HG03108 (cell line): ENCODE measurements around the gene BPIFB2.

ENCODE experiments used
- ATAC-seq: cut with Tn5 transposase; IDR thresholded peaks from one replicate; pipeline ENCODE4 v1.9.1; 2021; ENCODE audit warnings: moderate library complexity; ENCODE audit not compliant: unreplicated experiment

Gene BPIFB2

GRCh38 chr20:32984196-32984595 lies 23.3 kb upstream of the BPIFB2 start:
- no peak for ATAC-seq

DNA sequence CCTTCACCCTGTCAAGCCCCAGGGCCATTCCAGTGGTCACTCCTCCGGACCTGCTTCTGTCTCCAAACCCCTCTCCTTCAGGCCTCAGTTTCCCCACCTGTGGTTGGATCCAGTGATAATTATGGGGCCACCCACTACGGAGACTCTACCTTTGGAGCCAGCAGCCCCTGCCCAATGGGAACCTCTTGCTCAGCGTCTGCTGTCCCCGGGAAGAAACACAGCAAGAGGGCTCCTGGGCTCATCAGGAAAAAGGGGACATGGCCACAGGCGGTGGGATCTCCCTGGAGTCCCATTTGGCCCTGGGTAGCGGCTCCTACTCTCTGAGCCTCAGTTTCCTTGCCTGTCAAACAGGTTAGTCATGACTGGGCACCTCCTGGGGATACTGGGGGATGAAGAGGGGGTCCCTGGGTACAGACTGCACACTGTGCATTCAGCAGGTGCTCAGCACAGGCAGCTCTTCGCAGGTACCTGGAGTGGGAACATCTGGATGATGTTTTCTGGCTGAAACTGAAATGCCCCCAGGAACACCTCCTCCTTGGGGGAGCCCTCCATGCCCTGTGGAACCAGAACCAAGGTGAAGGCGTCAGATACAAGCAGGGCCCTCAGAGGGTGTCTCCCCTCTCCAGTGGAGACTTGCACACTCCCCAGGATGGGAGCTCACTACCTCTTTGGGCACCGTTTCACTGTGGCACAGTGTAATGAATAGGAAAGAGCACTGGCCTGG lies 22.7 kb upstream of the BPIFB2 start:
- no peak for ATAC-seq

DNA sequence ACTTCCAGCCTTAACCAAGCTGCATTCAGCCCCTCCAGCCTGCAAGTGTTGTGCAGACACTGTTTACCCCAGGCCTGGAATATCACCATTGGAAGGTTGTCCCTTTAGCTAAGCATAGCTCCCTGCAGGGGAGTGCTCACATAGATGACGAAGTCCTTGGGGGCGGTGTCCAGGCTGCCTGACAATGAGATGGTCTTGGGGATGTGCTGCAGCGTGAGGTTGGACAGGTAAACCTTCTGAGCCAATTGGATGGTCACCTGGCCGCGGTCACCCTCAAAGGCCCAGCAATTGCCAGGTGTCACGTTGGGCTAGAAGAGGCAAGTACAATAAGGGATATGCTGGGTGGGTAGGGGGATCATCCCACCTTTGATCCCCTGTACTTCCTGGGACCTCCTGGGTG lies 21.9 kb upstream of the BPIFB2 start:
- ATAC-seq, result no peak

DNA sequence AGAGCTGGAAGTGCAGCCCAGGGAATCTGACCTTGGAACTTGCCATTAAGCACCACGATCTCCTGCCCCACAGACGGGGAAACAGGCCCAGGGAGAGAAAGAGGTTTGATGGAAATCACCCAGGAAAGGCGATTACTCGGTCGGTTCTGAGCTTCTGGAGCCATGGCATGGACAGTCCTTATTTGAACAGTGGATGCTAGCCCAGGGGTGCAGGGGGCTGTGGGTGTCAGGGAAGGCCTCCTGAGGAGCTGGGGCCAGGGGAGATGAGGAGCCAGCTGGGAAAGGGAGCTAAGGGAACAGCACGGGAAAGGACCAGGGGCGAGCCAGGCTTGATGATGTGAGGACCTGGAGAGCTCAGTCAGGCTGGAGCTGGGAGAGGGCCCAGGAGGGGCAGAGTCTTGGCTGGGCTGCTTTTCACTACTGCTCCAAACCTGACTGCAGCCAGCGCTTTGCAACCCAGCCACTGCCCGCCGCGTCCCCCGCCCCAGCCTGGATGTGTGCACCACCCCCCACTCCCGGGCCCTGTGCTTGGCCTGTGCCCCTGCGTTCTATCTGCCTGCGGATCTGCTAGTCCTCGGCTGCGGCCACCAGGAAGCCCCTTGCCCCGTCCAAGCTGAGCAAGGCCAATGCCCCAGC lies 21.1 kb upstream of the BPIFB2 start:
- ATAC-seq, result no peak

GRCh38 chr20:32987044-32987825 lies 20.3 kb upstream of the BPIFB2 start:
- ATAC-seq, result no peak

DNA sequence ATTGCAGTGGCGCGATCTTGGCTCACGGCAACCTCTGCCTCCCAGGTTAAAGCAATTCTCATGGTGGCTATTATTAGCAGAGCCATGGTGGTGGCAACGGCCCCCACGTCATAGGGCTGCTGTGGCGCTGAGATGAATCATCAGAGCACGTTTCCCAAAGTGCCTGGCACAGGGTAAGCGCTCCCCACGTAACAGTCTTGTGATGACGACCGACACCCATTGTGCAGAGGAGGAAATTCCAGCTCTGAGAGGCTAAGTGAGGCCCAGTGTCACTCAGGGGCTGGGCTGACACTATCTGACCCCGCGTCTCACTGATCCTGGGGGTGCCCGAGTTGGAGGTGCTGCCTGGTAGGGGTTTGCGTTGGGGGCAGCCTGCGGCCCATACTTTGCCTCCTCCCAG lies 19.5 kb upstream of the BPIFB2 start:
- no peak for ATAC-seq

- ATAC-seq, result no peak
These were observed 17.8 kb upstream of the BPIFB2 start for GRCh38 chr20:32989507-32990283.

DNA sequence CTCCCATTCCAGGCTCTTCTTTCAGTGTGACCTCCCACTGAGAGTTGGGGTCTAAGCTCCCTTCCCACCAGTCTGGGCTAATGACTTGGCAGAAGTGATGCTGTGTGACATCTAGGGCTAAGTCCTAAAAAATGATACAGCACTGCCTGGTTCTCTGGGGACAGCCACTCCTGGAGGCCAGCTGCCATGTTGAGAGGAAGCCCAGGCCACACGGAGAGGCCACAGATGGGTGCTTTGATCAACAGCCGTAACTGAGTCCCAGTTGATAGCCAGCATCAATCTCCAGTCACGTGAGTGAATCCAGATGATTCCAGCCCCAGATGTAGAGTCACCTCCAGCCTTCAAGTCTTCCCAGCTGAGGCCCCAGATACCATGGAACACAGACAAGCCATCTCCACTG lies 17.1 kb upstream of the BPIFB2 start:
- ATAC-seq, result no peak

- ATAC-seq, result no peak
These were observed 16.1 kb upstream of the BPIFB2 start for GRCh38 chr20:32991383-32991782.

DNA sequence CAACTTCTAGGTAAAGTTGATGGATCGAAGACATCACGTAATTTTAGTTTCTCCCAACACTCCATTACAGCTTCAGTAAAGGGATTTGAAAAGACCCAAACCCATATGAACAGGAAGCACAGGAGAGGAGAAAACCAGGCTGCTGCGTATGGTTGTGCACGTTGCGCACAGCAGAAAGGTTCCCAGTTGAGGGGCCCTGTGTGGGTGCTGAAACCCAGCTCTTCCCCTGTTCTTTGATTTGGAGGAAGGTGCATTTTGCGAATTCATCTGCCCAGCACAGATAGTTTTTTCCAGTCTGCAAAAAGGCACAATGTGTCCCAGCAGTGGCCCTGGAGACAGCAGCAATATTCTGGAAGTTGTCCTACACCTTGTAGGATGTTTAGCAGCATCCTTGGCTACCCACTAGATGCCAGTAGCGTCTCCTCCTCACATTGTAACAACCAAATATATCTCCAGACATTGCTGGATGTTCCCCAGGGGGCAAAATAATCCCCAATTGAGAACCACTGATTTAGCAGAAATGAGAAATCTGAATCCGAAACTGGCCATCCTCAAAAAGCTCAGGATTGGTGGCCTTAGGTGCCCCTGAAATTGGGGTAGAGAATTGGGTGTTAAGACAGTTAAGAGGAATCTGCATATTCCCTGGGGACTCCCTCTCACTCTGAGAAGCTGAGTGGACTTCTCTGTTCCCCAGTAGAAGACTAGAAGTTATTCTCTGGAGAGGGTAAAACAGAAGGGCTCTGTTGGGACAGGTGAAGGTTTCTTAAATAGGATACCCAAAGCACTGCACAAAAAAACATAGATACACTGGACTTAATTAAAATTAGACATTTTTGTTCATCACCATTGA lies 15.5 kb upstream of the BPIFB2 start:
- no peak for ATAC-seq

GRCh38 chr20:32993496-32994050 lies 13.9 kb upstream of the BPIFB2 start:
- ATAC-seq, result no peak

DNA sequence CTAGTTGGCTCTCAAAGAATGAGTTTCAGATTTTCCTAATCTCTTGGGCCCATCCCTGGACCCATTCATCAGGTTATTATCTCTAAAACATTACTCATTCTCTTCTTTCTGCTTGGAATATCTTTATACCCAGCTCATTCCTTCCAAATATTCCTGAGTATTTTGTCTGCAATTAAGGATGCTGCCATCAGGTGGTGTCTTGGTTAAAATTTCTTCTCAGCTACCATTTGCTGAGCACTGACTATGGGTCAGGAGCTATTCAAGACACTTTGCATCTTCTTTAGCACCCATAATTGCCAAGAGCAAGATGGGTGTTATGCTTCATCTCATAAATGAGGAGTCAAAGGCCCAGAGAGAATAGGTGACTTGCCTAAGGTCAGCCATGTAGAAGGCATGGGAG lies 11.7 kb upstream of the BPIFB2 start:
- no peak for ATAC-seq

GRCh38 chr20:32997431-32997830 lies 10.1 kb upstream of the BPIFB2 start:
- ATAC-seq, result no peak

DNA sequence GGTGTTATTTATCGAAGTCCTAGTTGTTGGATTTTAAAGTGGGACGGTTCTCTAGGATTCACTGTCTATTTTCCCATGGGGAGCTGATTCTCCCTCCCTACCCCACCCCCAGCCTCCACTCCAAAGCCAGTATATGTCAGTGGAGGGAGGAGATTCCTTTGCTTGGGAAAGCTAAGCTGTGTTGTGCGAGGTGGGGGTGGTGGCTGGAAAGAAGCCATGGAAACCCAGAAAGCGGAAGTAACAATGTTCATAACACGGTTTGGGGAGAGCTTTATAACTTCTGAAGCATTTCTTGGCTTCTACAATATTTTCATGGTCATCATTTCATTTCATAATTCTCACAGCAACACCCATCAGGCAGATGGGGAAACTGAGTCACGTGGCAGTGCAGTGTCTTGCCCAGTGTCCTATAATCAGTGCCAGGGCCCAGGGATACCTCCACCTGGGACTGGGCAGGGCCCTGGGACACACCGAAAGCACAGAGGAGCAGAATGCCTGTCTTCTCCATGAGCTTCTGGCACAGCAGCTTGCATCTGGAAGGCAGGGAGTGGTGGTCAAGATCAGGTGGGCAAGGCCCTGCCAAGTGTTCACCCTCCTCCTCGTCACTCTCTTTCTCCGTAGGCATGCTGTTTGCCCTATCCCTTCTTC lies 7.8 kb upstream of the BPIFB2 start:
- no peak for ATAC-seq

- no peak for ATAC-seq
These were observed 6.6 kb upstream of the BPIFB2 start for GRCh38 chr20:33000802-33001466.

DNA sequence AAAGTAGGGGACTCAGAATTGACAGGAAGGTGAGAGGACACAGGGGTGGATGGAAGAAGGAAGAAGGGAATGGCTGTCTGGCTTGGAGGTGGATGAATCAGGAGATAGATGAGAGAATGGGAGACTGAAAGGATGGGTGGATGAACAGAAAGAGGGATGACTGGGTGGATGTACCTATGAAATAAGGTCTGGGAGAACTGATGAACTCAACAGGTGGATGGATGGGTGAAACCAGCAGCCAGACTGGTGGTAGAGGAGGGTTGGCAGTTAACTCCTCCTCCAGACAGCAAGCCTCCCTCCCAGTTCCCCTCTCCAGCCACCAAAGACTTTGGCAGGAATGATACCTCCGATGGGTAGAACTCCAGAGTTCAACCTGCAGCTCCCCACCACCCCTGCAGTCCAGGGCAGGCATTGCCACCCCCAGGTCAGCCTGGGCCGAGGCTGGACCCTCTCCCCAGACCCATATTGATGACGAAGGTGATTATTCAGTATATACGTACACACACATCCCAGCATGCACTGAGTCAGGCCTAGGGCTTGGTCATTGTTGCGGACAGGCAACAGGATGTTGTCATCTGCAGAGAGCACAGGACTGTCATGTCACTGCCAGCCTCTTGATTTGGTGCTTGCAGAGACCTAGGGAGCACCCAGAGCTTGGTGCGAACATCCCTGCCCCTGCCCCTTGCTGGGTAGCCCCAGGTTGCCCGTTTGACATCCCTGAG lies 5.3 kb upstream of the BPIFB2 start:
- ATAC-seq, result no peak

DNA sequence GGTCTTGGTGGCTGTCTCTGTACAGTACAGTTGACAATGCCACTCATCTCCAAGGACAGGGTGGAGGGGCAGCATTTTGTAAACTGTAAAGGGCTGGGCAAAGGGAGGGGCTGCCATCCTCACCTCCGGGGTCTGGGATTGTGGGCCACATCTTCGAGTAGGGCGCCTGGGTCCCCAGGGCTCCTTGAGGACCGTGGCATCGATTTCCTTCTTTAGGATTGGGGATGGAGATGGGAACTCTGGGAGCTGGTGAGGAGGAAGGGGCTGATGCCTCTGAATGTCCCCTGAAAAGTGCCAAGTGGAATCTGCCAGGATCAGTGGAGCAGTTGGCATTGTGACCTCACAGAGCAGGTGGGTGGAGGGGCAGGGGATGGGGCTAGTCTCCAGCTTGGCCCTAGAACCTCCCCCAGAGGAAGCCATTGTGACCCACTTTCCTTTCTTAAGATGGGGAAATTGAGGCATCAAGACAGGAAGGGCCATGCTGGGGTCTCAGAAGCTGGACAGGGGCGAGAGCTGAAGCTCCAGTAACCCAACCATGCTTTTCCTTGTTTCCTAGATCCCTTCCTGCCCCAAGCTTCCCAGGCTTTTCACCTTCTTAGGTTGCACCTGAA lies 3.3 kb upstream of the BPIFB2 start, which contains the start of gene SUN5:
Gene SUN5, minus strand, starts transcription at position 293 of the 611 bp plus-strand sequence. Its CDS starts 93 bp downstream, at position 200.
- ATAC-seq, result no peak

DNA sequence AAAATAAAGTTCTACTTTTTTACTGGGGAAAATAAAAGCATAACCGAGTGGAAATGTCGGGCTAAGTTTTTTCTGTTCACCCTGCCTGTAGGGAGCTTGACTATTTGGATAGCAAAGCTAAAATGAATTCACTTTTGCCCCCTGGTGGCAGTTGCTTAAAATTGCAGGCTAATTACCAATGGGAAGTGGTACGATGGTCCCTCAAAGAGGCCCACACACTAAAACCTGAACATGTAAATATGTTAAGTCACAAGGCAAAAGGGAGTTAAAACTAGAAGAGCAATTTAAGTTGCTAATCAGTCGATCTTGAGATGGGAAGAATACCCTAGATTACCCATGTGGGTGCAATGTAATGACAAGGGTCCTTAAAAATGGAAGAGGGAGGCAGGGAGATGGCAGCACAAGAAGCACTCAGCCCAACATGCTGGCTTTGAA lies 2.4 kb upstream of the BPIFB2 start:
- no peak for ATAC-seq
